Upper lobe of left lung (tissue), 6 donors: ENCODE measurements around the gene TASL. TPM values are rescaled to one million over a fixed set of nuclear protein-coding genes. Genes with fewer than 3 reads are reported as not detected.
A peak's percentile ranks its signal among the peaks of the same experiment; 100 is the strongest.

ENCODE experiments used
- ATAC-seq, 2 donors: fragments of 200-7000 bp; cut with Tn5 transposase; one replicate each; pipeline ENCODE4 v1.9.1; 2022; ENCODE audit warnings: mild to moderate bottlenecking in 2 of 2, moderate library complexity in 2 of 2; ENCODE audit not compliant: low FRiP score in 2 of 2
- DNase-seq, 2 donors: peaks; one replicate each; pipeline ENCODE4 v3.0.0-alpha.2; 2019 to 2020
- H3K27ac ChIP-seq, 4 donors: fragments of 200-600 bp; sonication (generic); one replicate each; pipeline ENCODE4 v1.5.1; 2016 to 2019
- H3K27me3 ChIP-seq, 4 donors: fragments of 200-600 bp; sonication (generic); one replicate each; pipeline ENCODE4 v1.5.1; 2017 to 2019
- H3K36me3 ChIP-seq, 4 donors: fragments of 200-600 bp; sonication (generic); one replicate each; pipeline ENCODE4 v1.5.1; 2016 to 2019
- H3K4me1 ChIP-seq, 4 donors: fragments of 200-600 bp; sonication (generic); one replicate each; pipeline ENCODE4 v1.5.1; 2018 to 2019
- H3K4me3 ChIP-seq, 4 donors: fragments of 200-600 bp; sonication (generic); one replicate each; pipeline ENCODE4 v1.5.1; 2017 to 2019; ENCODE audit warnings: mild to moderate bottlenecking in 2 of 4, moderate library complexity in 1 of 4
- H3K9me3 ChIP-seq, 4 donors: fragments of 200-600 bp; sonication (generic); one replicate each; pipeline ENCODE4 v1.5.1; 2018 to 2019
- EP300 ChIP-seq, 4 donors: sonication (generic); formaldehyde crosslinking; IDR thresholded peaks; one replicate each; pipeline ENCODE4 v1.5.1; 2017; ENCODE audit warnings: antibody characterized with exemption in 4 of 4, control low read depth in 2 of 4
- POLR2A ChIP-seq, 4 donors: fragments of 450-650 bp; IDR thresholded peaks; one replicate each; pipeline ENCODE4 v1.5.1; 2016 to 2017; ENCODE audit warnings: antibody characterized with exemption in 4 of 4, mild to moderate bottlenecking in 2 of 4
- POLR2AphosphoS5 ChIP-seq, 2 donors: sonication (generic); formaldehyde crosslinking; IDR thresholded peaks; one replicate each; pipeline ENCODE4 v1.5.1; 2017; ENCODE audit warnings: antibody characterized with exemption in 2 of 2
- WGBS, 2 donors: methylation state at CpG; one replicate each; pipeline ENCODE4 v1.1.5; 2017 to 2018; 5-methylcytosine and 5-hydroxymethylcytosine counted together
- total RNA-seq, 6 donors: library from RNA; depleted of rRNA in 4 of 6; stranded (reverse); fragments of >200 nt in 4 of 6; gene quantifications; one replicate each; pipeline versions ENCODE4 v1.1.0 to v1.2.1, GENCODE V29; 2016 to 2021
- TF ChIP-seq, protein P1 (sequence below), 6 experiments: fragments of 450-650 bp in 4 of 6; fragments of 200-600 bp in 2 of 6; sonication (generic) in 2 of 6; IDR thresholded peaks; one replicate each; pipeline ENCODE4 v1.5.1; 2016 to 2019; ENCODE audit warnings: antibody characterized with exemption in 6 of 6
- donor health status: DM: no; HTN: no; CAD: no; lungs with moderate emphysema.
- donor health status: DM: no; HTN: yes; CAD: no; lungs with severe emphysema.

Gene TASL
- total RNA-seq, 6 donors from 2014 or later = 1.2 to 7.2 (median 5.0) TPM

DNA sequence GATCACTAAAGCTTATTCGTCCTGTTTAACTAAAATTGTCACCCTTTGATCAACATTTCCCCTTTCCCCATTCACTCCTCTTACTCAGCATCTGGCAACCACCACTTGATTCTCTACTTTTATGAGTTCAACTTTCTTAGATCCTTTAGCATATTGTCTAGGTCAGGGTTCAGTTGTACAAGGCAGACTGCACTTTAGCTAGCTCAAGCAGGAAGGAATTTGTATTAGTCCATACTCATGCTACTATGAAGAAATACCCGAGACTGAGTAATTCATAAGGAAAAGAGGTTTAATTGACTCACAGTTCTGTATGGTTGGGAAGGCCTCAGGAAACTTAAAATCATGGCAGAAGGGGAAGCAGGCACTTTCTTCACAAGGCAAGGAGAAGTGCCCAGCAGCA, 44.3 kb downstream of the TASL start:
- no peak for DNase-seq
- WGBS, 2 donors = 43 to 48% methylated on average over 1 to 2 of the region's 2 CpGs
- ATAC-seq = no peak
- H3K27ac ChIP-seq = no peak overlapping the region
- no peak overlapping the region for H3K4me3 ChIP-seq
- TF ChIP-seq, protein P1, sequence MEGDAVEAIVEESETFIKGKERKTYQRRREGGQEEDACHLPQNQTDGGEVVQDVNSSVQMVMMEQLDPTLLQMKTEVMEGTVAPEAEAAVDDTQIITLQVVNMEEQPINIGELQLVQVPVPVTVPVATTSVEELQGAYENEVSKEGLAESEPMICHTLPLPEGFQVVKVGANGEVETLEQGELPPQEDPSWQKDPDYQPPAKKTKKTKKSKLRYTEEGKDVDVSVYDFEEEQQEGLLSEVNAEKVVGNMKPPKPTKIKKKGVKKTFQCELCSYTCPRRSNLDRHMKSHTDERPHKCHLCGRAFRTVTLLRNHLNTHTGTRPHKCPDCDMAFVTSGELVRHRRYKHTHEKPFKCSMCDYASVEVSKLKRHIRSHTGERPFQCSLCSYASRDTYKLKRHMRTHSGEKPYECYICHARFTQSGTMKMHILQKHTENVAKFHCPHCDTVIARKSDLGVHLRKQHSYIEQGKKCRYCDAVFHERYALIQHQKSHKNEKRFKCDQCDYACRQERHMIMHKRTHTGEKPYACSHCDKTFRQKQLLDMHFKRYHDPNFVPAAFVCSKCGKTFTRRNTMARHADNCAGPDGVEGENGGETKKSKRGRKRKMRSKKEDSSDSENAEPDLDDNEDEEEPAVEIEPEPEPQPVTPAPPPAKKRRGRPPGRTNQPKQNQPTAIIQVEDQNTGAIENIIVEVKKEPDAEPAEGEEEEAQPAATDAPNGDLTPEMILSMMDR (IDR thresholded peaks at IDR 0.05) = no peak
- TF ChIP-seq POLR2AphosphoS5 (IDR thresholded peaks at IDR 0.05) = no peak
- no peaks in the 10 kb centered on the region for H3K9me3 ChIP-seq
- H3K4me1 ChIP-seq = no peaks in the 10 kb centered on the region
- H3K36me3 ChIP-seq = no peaks in the 10 kb centered on the region
- no peaks in the 10 kb centered on the region for H3K27me3 ChIP-seq

DNA sequence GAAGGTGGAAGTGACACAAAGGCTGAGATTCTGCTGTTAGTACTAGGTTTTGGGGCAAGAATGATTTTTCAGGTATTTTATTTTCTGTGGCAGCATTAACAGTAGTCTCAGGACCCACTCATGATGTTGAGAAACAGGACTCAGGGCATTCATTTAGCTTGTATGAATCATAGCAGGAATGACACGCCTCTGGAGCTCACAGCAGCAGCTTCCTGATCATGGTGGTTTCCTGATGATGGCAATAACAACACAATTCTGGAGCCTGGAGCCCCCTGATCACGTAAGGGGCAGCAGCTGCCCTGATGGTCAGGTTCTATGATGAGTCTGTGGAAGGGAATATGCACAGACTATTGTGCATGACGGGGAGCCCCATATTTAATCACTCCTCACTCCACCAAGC, 47.0 kb downstream of the TASL start:
- no peaks in the 10 kb centered on the region for H3K36me3 ChIP-seq
- H3K27me3 ChIP-seq = no peaks in the 10 kb centered on the region
- DNase-seq (no peak), ATAC-seq (no peak)
- no peak overlapping the region for H3K4me3 ChIP-seq
- 52% methylated on average over 3 of the region's 3 CpGs; no CpG with 5 or more reads in 1 of the 2 donors for WGBS, 2 donors
- H3K9me3 ChIP-seq = no peaks in the 10 kb centered on the region
- H3K27ac ChIP-seq = no peak overlapping the region
- no peaks in the 10 kb centered on the region for H3K4me1 ChIP-seq
- TF ChIP-seq POLR2AphosphoS5 (IDR thresholded peaks at IDR 0.05) (no peak), EP300 (IDR thresholded peaks at IDR 0.05) (no peak), POLR2A (IDR thresholded peaks at IDR 0.05) (no peak)
- TF ChIP-seq, protein P1 (IDR thresholded peaks at IDR 0.05) = no peak

DNA sequence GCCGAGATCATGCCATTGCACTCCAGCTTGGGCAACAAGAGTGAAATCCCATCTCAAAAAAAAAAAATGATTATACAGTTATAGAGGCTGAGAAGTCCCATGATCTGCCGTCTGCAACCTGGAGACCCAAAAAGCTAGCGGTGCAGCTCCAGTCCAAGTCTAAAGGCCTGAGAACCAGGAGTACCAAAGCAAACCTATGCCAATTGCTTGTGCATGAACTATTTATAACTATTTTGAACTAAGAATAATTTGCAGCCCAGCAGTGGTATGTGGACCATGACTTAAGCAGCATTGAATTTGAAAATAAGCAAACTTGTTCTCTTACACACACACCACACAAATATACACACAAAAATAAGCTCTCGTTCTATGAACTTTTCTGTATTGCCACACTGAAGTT, 51.8 kb downstream of the TASL start:
- DNase-seq = no peak
- Histone ChIP-seq H3K4me3 (no peak overlapping the region), H3K4me1 (no peaks in the 10 kb centered on the region), H3K27ac (no peak overlapping the region), H3K36me3 (no peaks in the 10 kb centered on the region), H3K9me3 (no peaks in the 10 kb centered on the region), H3K27me3 (no peaks in the 10 kb centered on the region)
- WGBS, 2 donors = 83 to 88% methylated on average over 4 of the region's 4 CpGs
- TF ChIP-seq, protein P1 (IDR thresholded peaks at IDR 0.05) = no peak
- no peak for TF ChIP-seq EP300 (IDR thresholded peaks at IDR 0.05)
- no peak for TF ChIP-seq POLR2AphosphoS5 (IDR thresholded peaks at IDR 0.05)
- no peak for TF ChIP-seq POLR2A (IDR thresholded peaks at IDR 0.05)
- ATAC-seq = no peak

DNA sequence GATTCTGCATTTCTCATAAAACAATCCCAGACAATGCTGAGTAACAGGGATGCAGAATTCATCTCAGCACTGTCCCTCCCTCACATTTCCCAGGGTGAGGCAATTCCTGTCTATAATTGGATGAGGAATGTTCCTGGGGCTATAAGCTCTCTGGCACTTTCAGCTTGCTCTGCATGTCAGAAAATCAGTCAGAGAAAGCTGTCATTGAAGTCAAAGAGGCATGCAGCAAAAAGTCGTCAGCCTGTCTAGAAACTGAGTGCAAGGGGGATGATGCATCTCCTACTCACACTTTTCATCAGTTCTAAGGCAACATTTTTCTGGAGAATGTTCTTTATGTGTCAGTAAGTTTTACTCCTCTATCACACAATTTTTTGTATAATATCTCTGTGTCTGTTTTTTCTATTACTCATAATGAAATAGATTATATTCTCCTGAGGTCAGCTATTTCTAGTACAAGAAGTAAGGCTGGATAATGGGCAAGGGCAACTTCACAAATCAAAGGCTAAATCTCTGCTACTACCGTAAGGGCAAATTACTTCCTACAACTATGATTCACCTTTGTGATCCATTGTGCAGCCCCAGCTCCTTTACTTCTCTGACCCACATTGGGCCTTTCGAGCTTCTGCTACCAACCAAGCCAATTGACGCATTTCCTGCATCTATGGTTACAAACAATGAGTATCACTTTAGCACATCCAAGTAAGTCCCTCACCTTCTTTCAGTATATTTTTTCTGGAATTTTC, 56.0 kb downstream of the TASL start:
- no peak for TF ChIP-seq EP300 (IDR thresholded peaks at IDR 0.05)
- no peak for TF ChIP-seq POLR2AphosphoS5 (IDR thresholded peaks at IDR 0.05)
- TF ChIP-seq POLR2A (IDR thresholded peaks at IDR 0.05) = no peak
- TF ChIP-seq, protein P1 (IDR thresholded peaks at IDR 0.05) = no peak
- Histone ChIP-seq H3K4me1 (no peaks in the 10 kb centered on the region), H3K4me3 (no peak overlapping the region), H3K27ac (no peak overlapping the region), H3K9me3 (no peaks in the 10 kb centered on the region), H3K36me3 (no peaks in the 10 kb centered on the region), H3K27me3 (no peaks in the 10 kb centered on the region)
- ATAC-seq (no peak), DNase-seq (no peak)
- 73 to 90% methylated on average over 4 of the region's 4 CpGs for WGBS, 2 donors

DNA sequence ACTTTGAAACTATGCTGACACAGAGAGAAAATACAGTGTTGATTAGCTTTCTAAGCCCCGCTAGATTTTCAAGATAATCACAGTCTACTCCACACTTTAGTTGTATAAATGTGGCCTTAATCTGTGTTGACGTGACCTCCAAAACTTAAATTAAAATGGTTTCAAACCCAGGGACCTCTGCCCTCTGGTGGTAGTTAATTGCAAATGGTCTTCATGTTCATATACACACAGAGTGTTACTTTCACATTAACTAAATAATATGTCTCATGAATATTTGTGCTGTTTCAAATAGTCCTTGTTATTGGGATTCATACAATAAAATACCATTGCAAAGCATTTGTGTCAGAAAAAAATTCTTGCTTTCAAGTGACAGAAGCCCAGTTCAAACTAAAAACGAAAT, 64.3 kb downstream of the TASL start:
- WGBS, 2 donors = 42 to 59% methylated on average over 2 to 3 of the region's 3 CpGs
- H3K27ac ChIP-seq = no peak overlapping the region
- no peaks in the 10 kb centered on the region for H3K4me1 ChIP-seq
- ATAC-seq (no peak), DNase-seq (no peak)
- TF ChIP-seq, protein P1 (IDR thresholded peaks at IDR 0.05) = peak in 2 of 6 experiments; percentile 21 to 29
- TF ChIP-seq POLR2A (IDR thresholded peaks at IDR 0.05) = no peak
- H3K4me3 ChIP-seq = no peak overlapping the region
- H3K36me3 ChIP-seq = no peaks in the 10 kb centered on the region
- H3K9me3 ChIP-seq = no peaks in the 10 kb centered on the region
- H3K27me3 ChIP-seq = no peaks in the 10 kb centered on the region
